ENCODE data around the gene CHPT1.

DNA sequence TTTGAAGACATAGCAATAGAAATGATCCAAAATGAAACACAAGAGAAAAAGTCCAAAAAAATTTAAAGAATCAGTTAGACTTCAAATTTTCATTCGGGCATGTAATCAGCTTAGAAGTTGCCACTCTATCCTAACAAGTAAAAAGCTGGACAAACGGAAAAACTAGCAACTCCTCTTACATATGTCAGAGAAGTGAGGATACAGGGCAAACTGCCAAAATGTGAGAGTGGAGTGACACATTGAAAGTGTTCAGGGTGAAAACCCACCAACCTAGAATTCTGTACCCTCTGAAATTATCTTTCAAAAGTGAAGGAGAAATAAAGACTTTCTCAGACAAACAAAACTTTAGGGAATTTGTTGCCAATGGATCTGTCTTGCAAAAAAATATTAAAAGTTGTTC is 42.0 kb upstream of the CHPT1 start:
- TF ChIP-seq POLR2AphosphoS5 (IDR thresholded peaks at IDR 0.05), result no peak
- TF ChIP-seq, protein P1, sequence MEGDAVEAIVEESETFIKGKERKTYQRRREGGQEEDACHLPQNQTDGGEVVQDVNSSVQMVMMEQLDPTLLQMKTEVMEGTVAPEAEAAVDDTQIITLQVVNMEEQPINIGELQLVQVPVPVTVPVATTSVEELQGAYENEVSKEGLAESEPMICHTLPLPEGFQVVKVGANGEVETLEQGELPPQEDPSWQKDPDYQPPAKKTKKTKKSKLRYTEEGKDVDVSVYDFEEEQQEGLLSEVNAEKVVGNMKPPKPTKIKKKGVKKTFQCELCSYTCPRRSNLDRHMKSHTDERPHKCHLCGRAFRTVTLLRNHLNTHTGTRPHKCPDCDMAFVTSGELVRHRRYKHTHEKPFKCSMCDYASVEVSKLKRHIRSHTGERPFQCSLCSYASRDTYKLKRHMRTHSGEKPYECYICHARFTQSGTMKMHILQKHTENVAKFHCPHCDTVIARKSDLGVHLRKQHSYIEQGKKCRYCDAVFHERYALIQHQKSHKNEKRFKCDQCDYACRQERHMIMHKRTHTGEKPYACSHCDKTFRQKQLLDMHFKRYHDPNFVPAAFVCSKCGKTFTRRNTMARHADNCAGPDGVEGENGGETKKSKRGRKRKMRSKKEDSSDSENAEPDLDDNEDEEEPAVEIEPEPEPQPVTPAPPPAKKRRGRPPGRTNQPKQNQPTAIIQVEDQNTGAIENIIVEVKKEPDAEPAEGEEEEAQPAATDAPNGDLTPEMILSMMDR (IDR thresholded peaks at IDR 0.05 in 8 of 11, conservative IDR thresholded peaks at IDR 0.05 in 3 of 11), result no peak

Data from spleen (tissue), 7 donors.